SK-N-SH treated with all-trans-retinoic acid at 6 μM for 48 hours (cell line): ENCODE results near the gene UBE4B.

ENCODE experiments used
- ATAC-seq: fragments of 200-7000 bp; cut with Tn5 transposase; 3 replicates; pipeline ENCODE4 v1.9.1; 2020; ENCODE audit warnings: mild to moderate bottlenecking, moderate library complexity
- ARNTL ChIP-seq: fragments of 450-650 bp; formaldehyde crosslinking; IDR thresholded peaks from 2 replicates; pipeline ENCODE4 v1.5.0; 2020; ENCODE audit warnings: low read depth, mild to moderate bottlenecking, moderate library complexity, borderline replicate concordance
- BACH2 ChIP-seq: fragments of 250-450 bp; sonication (Bioruptor Pico); IDR thresholded peaks from 2 replicates; pipeline ENCODE4 v1.9.0; 2021; ENCODE audit warnings: mild to moderate bottlenecking, borderline replicate concordance
- CREB5 ChIP-seq: fragments of 250-450 bp; sonication (Bioruptor Pico); IDR thresholded peaks from 2 replicates; pipeline ENCODE4 v1.5.1; 2020; ENCODE audit warnings: low read depth, mild to moderate bottlenecking, moderate library complexity
- CSRNP3 ChIP-seq: fragments of 250-450 bp; sonication (Bioruptor Pico); IDR thresholded peaks from 2 replicates; pipeline ENCODE4 v1.5.1; 2021; ENCODE audit warnings: mild to moderate bottlenecking, moderate library complexity
- ESRRG ChIP-seq: fragments of 250-450 bp; sonication (Bioruptor Pico); IDR thresholded peaks from 2 replicates; pipeline ENCODE4 v1.6.1; 2021; ENCODE audit warnings: mild to moderate bottlenecking
- GLIS3 ChIP-seq: fragments of 250-450 bp; sonication (Bioruptor Pico); IDR thresholded peaks from 2 replicates; pipeline ENCODE4 v1.5.0; 2020; ENCODE audit warnings: mild to moderate bottlenecking, moderate library complexity
- ISL1 ChIP-seq: fragments of 250-450 bp; sonication (Bioruptor Pico); IDR thresholded peaks from 2 replicates; pipeline ENCODE4 v2.1.2; 2022; ENCODE audit warnings: mild to moderate bottlenecking, moderate library complexity
- PATZ1 ChIP-seq: fragments of 250-450 bp; sonication (Bioruptor Pico); IDR thresholded peaks from 2 replicates; pipeline ENCODE4 v1.8.0; 2020; ENCODE audit warnings: mild to moderate bottlenecking, moderate library complexity, borderline replicate concordance
- PPARA ChIP-seq: fragments of 250-450 bp; sonication (Bioruptor Pico); IDR thresholded peaks from 2 replicates; pipeline ENCODE4 v1.5.0; 2020; ENCODE audit warnings: mild to moderate bottlenecking, borderline replicate concordance
- RARB ChIP-seq: fragments of 250-450 bp; sonication (Bioruptor Pico); IDR thresholded peaks from 2 replicates; pipeline ENCODE4 v1.8.0; 2021; ENCODE audit warnings: mild to moderate bottlenecking, moderate library complexity
- SNAI2 ChIP-seq: fragments of 250-450 bp; sonication (Bioruptor Pico); IDR thresholded peaks from 2 replicates; pipeline ENCODE4 v1.5.0; 2020; ENCODE audit warnings: mild to moderate bottlenecking, moderate library complexity
- TCF4 ChIP-seq: fragments of 250-450 bp; sonication (Bioruptor Pico); IDR thresholded peaks from 2 replicates; pipeline ENCODE4 v1.8.0; 2021; ENCODE audit warnings: mild to moderate bottlenecking, moderate library complexity, borderline replicate concordance
- TOX ChIP-seq: fragments of 250-450 bp; sonication (Bioruptor Pico); IDR thresholded peaks from 2 replicates; pipeline ENCODE4 v1.8.0; 2021; ENCODE audit warnings: mild to moderate bottlenecking, moderate library complexity, borderline replicate concordance
- TSHZ2 ChIP-seq: fragments of 250-450 bp; sonication (Bioruptor Pico); IDR thresholded peaks from 2 replicates; pipeline ENCODE4 v1.5.0; 2020; ENCODE audit warnings: mild to moderate bottlenecking, moderate library complexity
- ZC3H10 ChIP-seq: fragments of 250-450 bp; sonication (Bioruptor Pico); IDR thresholded peaks from 2 replicates; pipeline ENCODE4 v1.5.1; 2021; ENCODE audit warnings: mild to moderate bottlenecking, moderate library complexity
- ZFP3 ChIP-seq: fragments of 250-450 bp; sonication (Bioruptor Pico); IDR thresholded peaks from 2 replicates; pipeline ENCODE4 v1.5.0; 2020; ENCODE audit warnings: mild to moderate bottlenecking, moderate library complexity
- ZNF70 ChIP-seq: fragments of 450-650 bp; formaldehyde crosslinking; IDR thresholded peaks from 2 replicates; pipeline ENCODE4 v1.5.0; 2020; ENCODE audit warnings: mild to moderate bottlenecking, moderate library complexity
- ZNF8 ChIP-seq: fragments of 450-650 bp; formaldehyde crosslinking; IDR thresholded peaks from 2 replicates; pipeline ENCODE4 v1.5.0; 2020; ENCODE audit warnings: mild to moderate bottlenecking, moderate library complexity

The UBE4B gene

GRCh38 chr1:10177876-10178275 is 145.1 kb downstream of the UBE4B start (continued):
- TF ChIP-seq TSHZ2 (no peak), ARNTL (CRISPR knock-in tag) (no peak), SNAI2 (CRISPR knock-in tag) (no peak), TCF4 (CRISPR knock-in tag) (no peak), ZFP3 (no peak), ESRRG (CRISPR knock-in tag) (no peak)

- ATAC-seq: no peak
- TF ChIP-seq CSRNP3 (CRISPR knock-in tag) (no peak), ESRRG (CRISPR knock-in tag) (no peak), ZC3H10 (CRISPR knock-in tag) (no peak), ZNF8 (CRISPR knock-in tag) (no peak), TSHZ2 (no peak), ISL1 (CRISPR knock-in tag) (no peak), RARB (CRISPR knock-in tag) (no peak), TOX (CRISPR knock-in tag) (no peak), PATZ1 (CRISPR knock-in tag) (no peak), BACH2 (CRISPR knock-in tag) (no peak), ARNTL (CRISPR knock-in tag) (no peak), TCF4 (CRISPR knock-in tag) (no peak)
Measured at GRCh38 chr1:10178597-10179405, 146.0 kb downstream of the UBE4B start.

GRCh38 chr1:10179406-10180091 is 146.8 kb downstream of the UBE4B start:
- no peak for TF ChIP-seq ESRRG (CRISPR knock-in tag)
- TF ChIP-seq CREB5 (CRISPR knock-in tag): no peak
- TF ChIP-seq BACH2 (CRISPR knock-in tag): no peak
- TF ChIP-seq ZNF70: no peak
- no peak for TF ChIP-seq ARNTL (CRISPR knock-in tag)
- TF ChIP-seq GLIS3 (CRISPR knock-in tag): no peak
- TF ChIP-seq ZFP3: no peak
- TF ChIP-seq PPARA (CRISPR knock-in tag): no peak
- no peak for TF ChIP-seq PATZ1 (CRISPR knock-in tag)
- no peak for TF ChIP-seq ISL1 (CRISPR knock-in tag)
- no peak for ATAC-seq
